CD4-positive, alpha-beta T cell (primary cell): Measurements from ENCODE around the gene PCDHGB5. TPM values are rescaled to one million over a fixed set of nuclear protein-coding genes. Genes with fewer than 3 reads are reported as not detected.
"Not testable (repeated sequence)": the region's sequence is repeated elsewhere in the genome, so short reads cannot be mapped to it uniquely, and the experiment has no call there.

ENCODE experiments used
- ATAC-seq: fragments of 200-7000 bp; cut with Tn5 transposase; one replicate; pipeline ENCODE4 v1.10.0; 2022; ENCODE audit warnings: mild to moderate bottlenecking; ENCODE audit not compliant: poor library complexity
- CTCF ChIA-PET: fragments of 350-600 bp; sonication (Branson Sonifier 250); formaldehyde crosslinking; loops from one replicate; lab custom pipeline; 2021; ENCODE audit warnings: antibody characterized with exemption, inconsistent platforms; lab: Charles Lee
- POLR2A ChIA-PET: fragments of 350-600 bp; sonication (Branson Sonifier 250); formaldehyde crosslinking; loops from one replicate; lab custom pipeline; 2021; ENCODE audit warnings: antibody characterized with exemption, inconsistent platforms; lab: Charles Lee
- DNase-seq, 14 experiments: peaks; one replicate each; pipeline ENCODE4 v3.0.0-alpha.2; 2013 to 2020; ENCODE audit warnings: mixed read lengths in 2 of 14
- H3K27ac ChIP-seq, 2 donors: one replicate each; pipeline versions ENCODE4 v1.5.1 to v1.7.0; 2013; ENCODE audit warnings: low read length in 2 of 2, low read depth in 1 of 2, mild to moderate bottlenecking in 1 of 2
- H3K27me3 ChIP-seq, 2 experiments: 1 replicate in 1 of 2; 2 replicates in 1 of 2; pipeline versions ENCODE4 v1.6.1 to v1.7.0; 2013; ENCODE audit warnings: low read length in 2 of 2, control low read depth in 1 of 2, mild to moderate bottlenecking in 1 of 2, moderate library complexity in 1 of 2; ENCODE audit not compliant: insufficient read depth in 2 of 2, control insufficient read depth in 1 of 2
- H3K36me3 ChIP-seq: one replicate; pipeline ENCODE4 v1.6.1; 2013; ENCODE audit warnings: low read length, control low read depth; ENCODE audit not compliant: insufficient read depth
- H3K4me1 ChIP-seq: one replicate; pipeline ENCODE4 v1.6.1; 2013; ENCODE audit warnings: low read length, control low read depth; ENCODE audit not compliant: insufficient read depth
- H3K4me3 ChIP-seq: one replicate; pipeline ENCODE4 v1.5.1; 2013; ENCODE audit warnings: mild to moderate bottlenecking, low read length, moderate library complexity
- H3K9me3 ChIP-seq, 2 experiments: 1 replicate in 1 of 2; 2 replicates in 1 of 2; pipeline versions ENCODE4 v1.6.1 to v1.7.0; 2013; ENCODE audit warnings: low read length in 2 of 2, mild to moderate bottlenecking in 2 of 2, control low read depth in 1 of 2, moderate library complexity in 1 of 2; ENCODE audit not compliant: control insufficient read depth in 1 of 2, insufficient read depth in 1 of 2
- H3K27ac Mint-ChIP-seq: one replicate; pipeline ENCODE4 v1.8.0; 2020; ENCODE audit warnings: mixed read lengths
- H3K27me3 Mint-ChIP-seq: one replicate; pipeline ENCODE4 v1.8.0; 2021; ENCODE audit warnings: mixed read lengths
- H3K36me3 Mint-ChIP-seq: one replicate; pipeline ENCODE4 v1.8.0; 2021; ENCODE audit warnings: low read depth, mixed read lengths
- H3K4me1 Mint-ChIP-seq: one replicate; pipeline ENCODE4 v1.8.0; 2021; ENCODE audit warnings: low read depth, mixed read lengths
- H3K4me3 Mint-ChIP-seq: one replicate; pipeline ENCODE4 v1.8.0; 2020; ENCODE audit warnings: mild to moderate bottlenecking, mixed read lengths
- H3K9me3 Mint-ChIP-seq: one replicate; pipeline ENCODE4 v1.8.0; 2020; ENCODE audit warnings: mixed read lengths
- intact Hi-C, 2 experiments: fragments of 100-400 bp; cut with DNase I in 1 of 2; cut with micrococcal nuclease in 1 of 2; formaldehyde crosslinking; loops; one replicate each; pipeline versions ENCODE4 v1.15.1 to v1.9.0; 2023 to 2025; cut with DNase I, micrococcal nuclease
- total RNA-seq, 174 experiments: library from RNA in 2 of 174; stranded (reverse) in 2 of 174; gene quantifications; one replicate each; pipeline ENCODE4 v1.2.3 and lab custom pipeline; 2021 to 2026
- TF ChIP-seq, protein P1 (sequence below): fragments of 200-600 bp; IDR thresholded peaks from one replicate; pipeline ENCODE4 v1.8.0; 2022; ENCODE audit warnings: antibody characterized with exemption, mild to moderate bottlenecking

Gene PCDHGB5
- total RNA-seq, 2 experiments from 2014 or later, result 0.14 to 0.20 TPM

GRCh38 chr5:141382469-141383294 is 15.1 kb upstream of the PCDHGB5 start, which contains the start of gene PCDHGA7:
TSS of gene PCDHGA7 (plus strand) at chr5:141382742. CDS start at chr5:141382900, 158 bp downstream.
- Mint-ChIP-seq H3K36me3 (peaks cover 36% of the 10 kb centered on the region), H3K27me3 (peaks cover 93% of the 10 kb centered on the region), H3K4me3 (peak within 1 kb of the TSS; percentile 36), H3K27ac (no peak within 1 kb of the TSS), H3K9me3 (peaks cover 24% of the 10 kb centered on the region), H3K4me1 (no peaks in the 10 kb centered on the region)
- Histone ChIP-seq H3K27ac (no peak within 1 kb of the TSS), H3K4me3 (peak within 1 kb of the TSS; percentile 3), H3K4me1 (peaks cover 3% of the 10 kb centered on the region), H3K27me3 (peaks cover 52 to 68% of the 10 kb centered on the region in 2 experiments), H3K9me3 (peaks cover 32 to 54% of the 10 kb centered on the region in 2 experiments), H3K36me3 (no peaks in the 10 kb centered on the region)
- intact Hi-C loops, result loop anchor here in 1 of 2 experiments (5.0 kb wide), 1 partner anchor 35 kb away; the partner anchor contains the start of gene PCDHGB7
- ChIA-PET POLR2A (no interaction called here), CTCF (no interaction called here)
- DNase-seq, result no peak
- no peak for ATAC-seq
- TF ChIP-seq, protein P1, sequence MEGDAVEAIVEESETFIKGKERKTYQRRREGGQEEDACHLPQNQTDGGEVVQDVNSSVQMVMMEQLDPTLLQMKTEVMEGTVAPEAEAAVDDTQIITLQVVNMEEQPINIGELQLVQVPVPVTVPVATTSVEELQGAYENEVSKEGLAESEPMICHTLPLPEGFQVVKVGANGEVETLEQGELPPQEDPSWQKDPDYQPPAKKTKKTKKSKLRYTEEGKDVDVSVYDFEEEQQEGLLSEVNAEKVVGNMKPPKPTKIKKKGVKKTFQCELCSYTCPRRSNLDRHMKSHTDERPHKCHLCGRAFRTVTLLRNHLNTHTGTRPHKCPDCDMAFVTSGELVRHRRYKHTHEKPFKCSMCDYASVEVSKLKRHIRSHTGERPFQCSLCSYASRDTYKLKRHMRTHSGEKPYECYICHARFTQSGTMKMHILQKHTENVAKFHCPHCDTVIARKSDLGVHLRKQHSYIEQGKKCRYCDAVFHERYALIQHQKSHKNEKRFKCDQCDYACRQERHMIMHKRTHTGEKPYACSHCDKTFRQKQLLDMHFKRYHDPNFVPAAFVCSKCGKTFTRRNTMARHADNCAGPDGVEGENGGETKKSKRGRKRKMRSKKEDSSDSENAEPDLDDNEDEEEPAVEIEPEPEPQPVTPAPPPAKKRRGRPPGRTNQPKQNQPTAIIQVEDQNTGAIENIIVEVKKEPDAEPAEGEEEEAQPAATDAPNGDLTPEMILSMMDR, result no peak

DNA sequence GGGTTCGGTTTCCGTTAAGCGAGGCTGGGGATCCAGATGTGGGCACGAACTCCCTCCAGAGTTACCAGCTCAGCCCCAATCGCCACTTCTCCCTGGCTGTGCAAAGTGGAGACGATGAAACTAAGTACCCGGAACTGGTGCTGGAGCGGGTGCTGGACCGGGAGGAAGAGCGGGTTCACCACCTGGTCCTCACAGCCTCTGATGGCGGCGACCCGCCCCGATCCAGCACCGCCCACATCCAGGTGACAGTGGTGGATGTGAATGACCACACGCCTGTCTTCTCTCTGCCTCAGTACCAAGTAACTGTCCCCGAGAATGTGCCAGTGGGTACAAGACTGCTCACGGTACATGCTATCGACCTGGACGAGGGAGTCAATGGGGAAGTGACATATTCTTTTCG is 14.4 kb upstream of the PCDHGB5 start:
- peaks cover 36% of the 10 kb centered on the region for H3K36me3 Mint-ChIP-seq
- TF ChIP-seq, protein P1, result no peak
- POLR2A ChIA-PET, result no interaction called here
- H3K27ac Mint-ChIP-seq, result no peak overlapping the region
- DNase-seq (no peak), ATAC-seq (no peak)
- CTCF ChIA-PET, result no interaction called here
- Histone ChIP-seq H3K9me3 (peaks cover 37 to 55% of the 10 kb centered on the region in 2 experiments), H3K27me3 (peaks cover 56 to 71% of the 10 kb centered on the region in 2 experiments), H3K36me3 (no peaks in the 10 kb centered on the region), H3K4me3 (no peak overlapping the region), H3K27ac (no peak overlapping the region), H3K4me1 (peaks cover 3% of the 10 kb centered on the region)
- no peak overlapping the region for H3K4me3 Mint-ChIP-seq
- no peaks in the 10 kb centered on the region for H3K4me1 Mint-ChIP-seq
- intact Hi-C loops, result loop anchor here in 1 of 2 experiments (5.0 kb wide), 1 partner anchor 34 kb away; the partner anchor contains the start of gene PCDHGB7
- peaks cover 25% of the 10 kb centered on the region for H3K9me3 Mint-ChIP-seq
- H3K27me3 Mint-ChIP-seq, result peaks cover 90% of the 10 kb centered on the region

DNA sequence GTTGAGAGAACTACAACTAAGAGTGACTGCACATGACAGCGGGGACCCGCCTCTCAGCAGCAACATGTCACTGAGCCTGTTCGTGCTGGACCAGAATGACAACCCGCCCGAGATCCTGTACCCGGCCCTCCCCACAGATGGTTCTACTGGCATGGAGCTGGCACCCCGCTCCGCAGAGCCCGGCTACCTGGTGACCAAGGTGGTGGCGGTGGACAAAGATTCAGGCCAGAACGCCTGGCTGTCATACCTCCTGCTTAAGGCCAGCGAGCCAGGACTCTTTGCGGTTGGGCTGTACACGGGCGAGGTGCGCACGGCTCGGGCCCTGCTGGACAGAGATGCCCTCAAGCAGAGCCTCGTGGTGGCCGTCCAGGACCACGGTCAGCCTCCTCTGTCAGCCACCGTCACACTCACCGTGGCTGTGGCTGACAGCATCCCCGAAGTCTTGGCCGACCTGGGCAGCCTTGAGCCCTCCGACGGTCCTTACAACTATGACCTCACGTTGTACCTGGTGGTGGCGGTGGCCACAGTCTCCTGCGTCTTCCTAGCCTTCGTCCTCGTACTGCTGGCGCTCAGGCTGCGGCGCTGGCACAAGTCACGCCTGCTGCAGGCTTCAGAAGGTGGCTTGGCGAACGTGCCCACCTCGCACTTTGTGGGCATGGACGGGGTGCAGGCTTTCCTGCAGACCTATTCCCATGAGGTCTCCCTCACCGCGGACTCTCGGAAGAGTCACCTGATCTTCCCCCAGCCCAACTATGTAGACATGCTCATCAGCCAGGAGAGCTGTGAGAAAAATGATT is 13.1 kb upstream of the PCDHGB5 start:
- Mint-ChIP-seq H3K36me3 (peaks cover 28% of the 10 kb centered on the region), H3K4me3 (no peak overlapping the region), H3K4me1 (no peaks in the 10 kb centered on the region), H3K27me3 (peaks cover 86% of the 10 kb centered on the region), H3K27ac (no peak overlapping the region), H3K9me3 (peaks cover 28% of the 10 kb centered on the region)
- no peak for ATAC-seq
- no peak for DNase-seq
- H3K9me3 ChIP-seq, result peaks cover 48 to 64% of the 10 kb centered on the region in 2 experiments
- ChIA-PET CTCF (interaction anchor here (1.2 kb wide), 1 partner anchor 140 kb away, joined by 3 read pairs; no protein-coding TSS in a partner anchor), POLR2A (no interaction called here)
- peaks cover 66 to 83% of the 10 kb centered on the region in 2 experiments for H3K27me3 ChIP-seq
- H3K4me1 ChIP-seq, result peaks cover 3% of the 10 kb centered on the region
- H3K4me3 ChIP-seq, result no peak overlapping the region
- no peak overlapping the region for H3K27ac ChIP-seq
- TF ChIP-seq, protein P1, result no peak
- intact Hi-C loops, result loop anchor here in 1 of 2 experiments (5.0 kb wide), 1 partner anchor 33 kb away; the partner anchor contains the start of gene PCDHGB7
- H3K36me3 ChIP-seq, result no peaks in the 10 kb centered on the region

GRCh38 chr5:141387557-141388311 is 10.0 kb upstream of the PCDHGB5 start, which contains the start of gene PCDHGB4:
TSS of gene PCDHGB4 (plus strand) at chr5:141387698. CDS start at chr5:141387885, 187 bp downstream.
- DNase-seq, result peak in 4 of 14 experiments; percentile 13 to 35 (median 32)

More at GRCh38 chr5:141387557-141388311, 10.0 kb upstream of the PCDHGB5 start, which contains the start of gene PCDHGB4:
- H3K4me1 Mint-ChIP-seq, H3K27ac Mint-ChIP-seq, H3K27ac ChIP-seq, H3K4me3 Mint-ChIP-seq, POLR2A ChIA-PET, H3K36me3 ChIP-seq, H3K4me1 ChIP-seq, intact Hi-C loops, H3K4me3 ChIP-seq: not testable (repeated sequence)
- peaks cover 29% of the 10 kb centered on the region for H3K9me3 Mint-ChIP-seq
- peaks cover 48 to 72% of the 10 kb centered on the region in 2 experiments for H3K9me3 ChIP-seq
- peaks cover 91% of the 10 kb centered on the region for H3K27me3 Mint-ChIP-seq
- CTCF ChIA-PET, result interaction anchor here (1.5 to 2.2 kb wide), 3 partner anchors 68 to 231 kb away, joined by 3 to 7 read pairs (median 3); partner anchors contain the start of gene DIAPH1
- ATAC-seq, result peak; percentile 44
- peaks cover 31% of the 10 kb centered on the region for H3K36me3 Mint-ChIP-seq
- peaks cover 56 to 88% of the 10 kb centered on the region in 2 experiments for H3K27me3 ChIP-seq
